ENCODE measurements around the gene FIGN. TPM values are rescaled to one million over a fixed set of nuclear protein-coding genes. Genes with fewer than 3 reads are reported as not detected.

FIGN gene
- total and polyA plus RNA-seq, 2 donors from 2014 or later: 1.1 to 8.0 TPM

GRCh38 chr2:163723348-163723747 is 12.5 kb downstream of the FIGN start:
- no peaks in the 10 kb centered on the region for H3K27me3 ChIP-seq (ENCODE audit: control insufficient read depth, insufficient read depth, low read length)
- intact Hi-C loops (cut with DNase I): no loop called here
- no peak for FAIRE-seq
- H3K36me3 ChIP-seq (ENCODE audit: control insufficient read depth in 2 of 3, insufficient read depth in 3 of 3, low read length in 3 of 3): no peaks in the 10 kb centered on the region
- no peaks in the 10 kb centered on the region for H3K4me1 ChIP-seq (ENCODE audit: control insufficient read depth in 2 of 3, insufficient read depth in 2 of 3, low read depth in 1 of 3, low read length in 3 of 3)
- TF ChIP-seq CTCF (IDR thresholded peaks at IDR 0.05; ENCODE audit: borderline replicate concordance, extremely low read depth, insufficient read depth): no peak
- H3K27ac ChIP-seq (ENCODE audit: low read depth in 2 of 2, low read length in 2 of 2): no peak overlapping the region
- H3K4me3 ChIP-seq (ENCODE audit: low read length in 3 of 3): no peak overlapping the region
- no peak for DNase-seq
- no peaks in the 10 kb centered on the region for H3K9me3 ChIP-seq (ENCODE audit: control insufficient read depth in 2 of 3, insufficient read depth in 1 of 3, low read length in 3 of 3)
- H3K9ac ChIP-seq (ENCODE audit: low read length in 3 of 3): no peak overlapping the region

GRCh38 chr2:163719331-163719730 is 16.5 kb downstream of the FIGN start:
- Histone ChIP-seq H3K9me3 (ENCODE audit: control insufficient read depth in 2 of 3, insufficient read depth in 1 of 3, low read length in 3 of 3) (no peaks in the 10 kb centered on the region), H3K9ac (ENCODE audit: low read length in 3 of 3) (no peak overlapping the region), H3K36me3 (ENCODE audit: control insufficient read depth in 2 of 3, insufficient read depth in 3 of 3, low read length in 3 of 3) (no peaks in the 10 kb centered on the region), H3K4me1 (ENCODE audit: control insufficient read depth in 2 of 3, insufficient read depth in 2 of 3, low read depth in 1 of 3, low read length in 3 of 3) (peaks cover 0 to 8% (median 0%) of the 10 kb centered on the region in 3 donors), H3K27ac (ENCODE audit: low read depth in 2 of 2, low read length in 2 of 2) (no peak overlapping the region), H3K27me3 (ENCODE audit: control insufficient read depth, insufficient read depth, low read length) (no peaks in the 10 kb centered on the region), H3K4me3 (ENCODE audit: low read length in 3 of 3) (no peak overlapping the region)
- intact Hi-C loops (cut with DNase I): no loop called here
- DNase-seq (no peak), FAIRE-seq (no peak)
- no peak for TF ChIP-seq CTCF (IDR thresholded peaks at IDR 0.05; ENCODE audit: borderline replicate concordance, extremely low read depth, insufficient read depth)

DNA sequence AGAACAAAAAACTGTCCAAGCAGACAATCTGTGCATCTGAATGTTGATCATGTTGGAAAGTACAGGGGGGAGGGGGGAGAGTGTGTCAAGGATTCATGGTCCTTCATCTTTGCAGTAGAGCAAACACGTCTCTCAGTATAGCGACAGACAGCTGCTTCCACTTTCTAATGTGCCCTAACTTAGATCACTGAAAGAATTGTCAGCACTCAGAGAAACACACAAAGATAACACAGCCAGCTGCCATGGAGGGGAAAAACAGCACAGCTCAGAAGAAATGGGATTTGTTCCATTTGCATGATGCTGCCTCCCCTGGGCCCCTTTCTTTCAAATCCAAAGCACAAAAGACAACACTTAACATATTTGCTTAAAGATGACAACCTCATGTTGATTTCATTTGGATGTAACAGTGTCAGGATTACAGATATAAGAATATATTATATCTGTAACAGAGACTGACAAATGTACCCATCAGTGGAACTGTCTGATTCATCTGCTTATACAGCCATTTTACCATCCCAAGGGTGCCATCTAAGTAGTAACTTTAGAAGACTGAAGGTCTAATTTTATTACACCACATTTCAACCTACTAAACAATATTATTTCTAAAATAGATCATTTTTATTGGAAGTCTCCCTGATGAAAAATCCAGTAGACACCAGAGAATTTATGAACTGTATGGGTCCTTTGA is 17.7 kb downstream of the FIGN start:
- intact Hi-C loops (cut with DNase I): no loop called here
- no peak for DNase-seq
- H3K36me3 ChIP-seq (ENCODE audit: control insufficient read depth in 2 of 3, insufficient read depth in 3 of 3, low read length in 3 of 3): no peaks in the 10 kb centered on the region
- H3K4me1 ChIP-seq (ENCODE audit: control insufficient read depth in 2 of 3, insufficient read depth in 2 of 3, low read depth in 1 of 3, low read length in 3 of 3): peaks cover 0 to 8% (median 3%) of the 10 kb centered on the region in 3 donors
- FAIRE-seq: no peak
- no peak for TF ChIP-seq CTCF (IDR thresholded peaks at IDR 0.05; ENCODE audit: borderline replicate concordance, extremely low read depth, insufficient read depth)
- H3K4me3 ChIP-seq (ENCODE audit: low read length in 3 of 3): no peak overlapping the region
- H3K9ac ChIP-seq (ENCODE audit: low read length in 3 of 3): no peak overlapping the region
- H3K27me3 ChIP-seq (ENCODE audit: control insufficient read depth, insufficient read depth, low read length): no peaks in the 10 kb centered on the region
- H3K27ac ChIP-seq (ENCODE audit: low read depth in 2 of 2, low read length in 2 of 2): no peak overlapping the region
- H3K9me3 ChIP-seq (ENCODE audit: control insufficient read depth in 2 of 3, insufficient read depth in 1 of 3, low read length in 3 of 3): no peaks in the 10 kb centered on the region

GRCh38 chr2:163717515-163717914 is 18.3 kb downstream of the FIGN start:
- FAIRE-seq: no peak
- H3K9me3 ChIP-seq (ENCODE audit: control insufficient read depth in 2 of 3, insufficient read depth in 1 of 3, low read length in 3 of 3): no peaks in the 10 kb centered on the region
- H3K27ac ChIP-seq (ENCODE audit: low read depth in 2 of 2, low read length in 2 of 2): no peak overlapping the region
- no peaks in the 10 kb centered on the region for H3K36me3 ChIP-seq (ENCODE audit: control insufficient read depth in 2 of 3, insufficient read depth in 3 of 3, low read length in 3 of 3)
- no peaks in the 10 kb centered on the region for H3K27me3 ChIP-seq (ENCODE audit: control insufficient read depth, insufficient read depth, low read length)
- TF ChIP-seq CTCF (IDR thresholded peaks at IDR 0.05; ENCODE audit: borderline replicate concordance, extremely low read depth, insufficient read depth): no peak
- intact Hi-C loops (cut with DNase I): no loop called here
- H3K4me1 ChIP-seq (ENCODE audit: control insufficient read depth in 2 of 3, insufficient read depth in 2 of 3, low read depth in 1 of 3, low read length in 3 of 3): peaks cover 0 to 8% (median 3%) of the 10 kb centered on the region in 3 donors
- no peak overlapping the region for H3K4me3 ChIP-seq (ENCODE audit: low read length in 3 of 3)
- DNase-seq: no peak
- H3K9ac ChIP-seq (ENCODE audit: low read length in 3 of 3): no peak overlapping the region

Data from kidney (tissue), 14 donors.